GM06990 (cell line): Measurements from ENCODE around the gene PITPNM2.

ENCODE experiments used
- DNase-seq: peaks from one replicate; pipeline ENCODE4 v3.0.0-alpha.2; 2011; ENCODE audit not compliant: insufficient read length; ENCODE audit errors: extremely low read depth
- H3K27me3 ChIP-seq: replicated peaks from 2 replicates; pipeline ENCODE4 v1.6.0; 2011; ENCODE audit warnings: low read length; ENCODE audit not compliant: control insufficient read depth, insufficient read depth
- H3K36me3 ChIP-seq: 2 replicates; pipeline ENCODE4 v1.5.1; 2011; ENCODE audit warnings: low read length; ENCODE audit not compliant: control insufficient read depth, insufficient read depth
- H3K4me3 ChIP-seq: replicated peaks from 2 replicates; pipeline ENCODE4 v1.5.1; 2011; ENCODE audit warnings: low read depth, mild to moderate bottlenecking, control low read depth, low read length
- TF ChIP-seq, protein P1 (sequence below): IDR thresholded peaks from 2 replicates; pipeline ENCODE4 v1.5.1; 2011; ENCODE audit warnings: low read length, control low read depth, mild to moderate bottlenecking, inconsistent platforms; ENCODE audit not compliant: insufficient read depth, poor library complexity, severe bottlenecking

Gene PITPNM2

DNA sequence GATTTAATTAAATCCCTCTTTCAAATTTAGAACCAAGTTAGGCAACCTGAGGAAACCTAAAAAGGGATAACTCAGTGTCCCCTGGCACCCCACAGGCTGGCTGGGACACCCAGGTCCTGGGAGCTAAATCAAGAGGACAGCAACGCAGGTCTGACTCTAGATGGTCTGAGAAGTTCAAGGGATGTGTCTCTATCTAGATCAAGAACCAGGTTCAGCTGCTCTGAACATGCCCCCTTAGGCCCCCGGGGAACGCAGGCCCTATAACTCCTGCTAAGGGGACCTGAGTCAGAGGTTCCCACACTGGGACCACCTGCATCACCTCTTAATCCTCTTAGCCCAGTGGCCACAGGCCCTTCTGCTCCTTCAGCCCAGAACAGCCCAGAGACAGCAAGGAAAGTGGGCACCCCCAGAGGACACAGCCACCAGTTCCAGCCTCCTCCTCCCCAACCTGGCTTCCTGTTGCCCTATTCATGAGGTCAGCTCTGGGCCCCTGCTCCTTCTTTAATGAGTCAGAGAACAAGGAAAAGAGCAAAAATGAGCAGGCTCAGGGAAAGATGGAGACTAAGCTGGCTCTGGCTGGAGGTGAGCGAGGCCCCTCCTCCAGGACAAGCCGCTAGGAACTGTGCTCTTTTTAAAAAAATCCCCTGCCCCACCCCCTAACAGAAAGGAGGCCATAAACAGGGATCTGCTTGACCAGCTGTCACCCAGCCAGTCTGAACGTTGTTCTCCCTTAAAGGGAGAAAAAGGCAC lies 10.8 kb downstream of the PITPNM2 start:
- TF ChIP-seq, protein P1, sequence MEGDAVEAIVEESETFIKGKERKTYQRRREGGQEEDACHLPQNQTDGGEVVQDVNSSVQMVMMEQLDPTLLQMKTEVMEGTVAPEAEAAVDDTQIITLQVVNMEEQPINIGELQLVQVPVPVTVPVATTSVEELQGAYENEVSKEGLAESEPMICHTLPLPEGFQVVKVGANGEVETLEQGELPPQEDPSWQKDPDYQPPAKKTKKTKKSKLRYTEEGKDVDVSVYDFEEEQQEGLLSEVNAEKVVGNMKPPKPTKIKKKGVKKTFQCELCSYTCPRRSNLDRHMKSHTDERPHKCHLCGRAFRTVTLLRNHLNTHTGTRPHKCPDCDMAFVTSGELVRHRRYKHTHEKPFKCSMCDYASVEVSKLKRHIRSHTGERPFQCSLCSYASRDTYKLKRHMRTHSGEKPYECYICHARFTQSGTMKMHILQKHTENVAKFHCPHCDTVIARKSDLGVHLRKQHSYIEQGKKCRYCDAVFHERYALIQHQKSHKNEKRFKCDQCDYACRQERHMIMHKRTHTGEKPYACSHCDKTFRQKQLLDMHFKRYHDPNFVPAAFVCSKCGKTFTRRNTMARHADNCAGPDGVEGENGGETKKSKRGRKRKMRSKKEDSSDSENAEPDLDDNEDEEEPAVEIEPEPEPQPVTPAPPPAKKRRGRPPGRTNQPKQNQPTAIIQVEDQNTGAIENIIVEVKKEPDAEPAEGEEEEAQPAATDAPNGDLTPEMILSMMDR: no peak
- Histone ChIP-seq H3K4me3 (no peak overlapping the region), H3K27me3 (no peaks in the 10 kb centered on the region), H3K36me3 (no peaks in the 10 kb centered on the region)
- no peak for DNase-seq

- Histone ChIP-seq H3K27me3 (no peaks in the 10 kb centered on the region), H3K4me3 (no peak overlapping the region), H3K36me3 (no peaks in the 10 kb centered on the region)
- TF ChIP-seq, protein P1: no peak
- no peak for DNase-seq
These were observed 15.2 kb downstream of the PITPNM2 start for GRCh38 chr12:123135688-123136087.

DNA sequence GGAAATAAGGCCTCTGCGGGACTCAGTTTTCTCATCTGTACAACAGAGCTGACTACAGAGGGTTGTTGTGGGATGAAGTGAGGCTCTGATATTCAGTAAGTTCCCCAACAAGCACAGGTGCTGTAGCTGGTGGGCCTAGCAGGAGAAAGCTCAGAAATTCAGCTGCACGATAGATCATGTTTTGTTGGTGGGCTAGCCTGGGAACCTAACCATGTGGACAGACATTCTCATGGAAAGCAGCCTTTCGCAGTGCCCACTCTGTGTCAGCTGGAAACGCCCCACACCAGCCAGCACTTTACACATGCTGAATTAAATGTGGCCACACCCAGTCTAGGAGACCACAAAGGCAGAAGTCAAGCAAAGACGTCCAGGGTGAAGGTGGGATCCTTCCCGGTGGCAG lies 16.1 kb downstream of the PITPNM2 start:
- TF ChIP-seq, protein P1: no peak
- Histone ChIP-seq H3K4me3 (no peak overlapping the region), H3K36me3 (no peaks in the 10 kb centered on the region), H3K27me3 (no peaks in the 10 kb centered on the region)
- DNase-seq: no peak

DNA sequence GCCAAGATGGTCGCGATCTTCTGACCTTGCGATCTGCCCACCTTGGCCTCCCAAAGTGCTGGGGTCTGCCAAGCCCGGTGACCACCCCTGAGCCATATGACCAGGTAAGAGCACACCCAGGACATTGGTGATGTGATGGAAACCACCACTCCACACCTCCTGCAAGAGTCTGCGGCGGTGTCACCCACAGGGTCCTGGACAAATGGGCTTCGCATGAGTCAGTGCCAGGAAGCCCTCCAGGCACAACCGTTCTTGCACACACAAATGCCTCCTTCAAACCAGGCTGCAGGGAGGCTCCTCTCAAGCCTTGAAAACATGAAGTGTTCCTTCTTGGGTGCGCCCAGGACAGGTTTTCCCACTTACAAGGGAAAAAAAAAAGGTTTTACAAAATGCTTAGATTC lies 16.6 kb downstream of the PITPNM2 start:
- TF ChIP-seq, protein P1: no peak
- H3K4me3 ChIP-seq: no peak overlapping the region
- no peaks in the 10 kb centered on the region for H3K27me3 ChIP-seq
- no peak for DNase-seq
- no peaks in the 10 kb centered on the region for H3K36me3 ChIP-seq

DNA sequence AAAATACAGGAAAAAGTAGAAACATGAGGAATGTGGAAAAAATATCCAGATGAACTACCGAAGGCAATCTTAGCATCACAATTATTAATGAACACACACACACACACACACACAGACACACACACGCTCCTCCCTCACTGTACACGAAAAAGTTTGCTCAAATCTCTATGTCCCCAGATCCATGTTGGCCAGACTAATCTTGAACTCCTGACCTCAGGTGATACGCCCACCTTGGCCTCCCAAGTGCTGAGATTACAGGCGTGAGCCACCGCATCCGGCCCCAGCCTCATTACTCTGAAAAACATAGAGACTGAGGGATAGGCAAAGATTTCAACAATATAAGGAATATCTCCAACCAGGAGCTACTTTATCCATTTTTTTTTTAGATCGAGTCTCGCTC lies 17.2 kb downstream of the PITPNM2 start:
- no peak overlapping the region for H3K4me3 ChIP-seq
- no peaks in the 10 kb centered on the region for H3K36me3 ChIP-seq
- TF ChIP-seq, protein P1: no peak

More for the DNA sequence above, 17.2 kb downstream of the PITPNM2 start:
- H3K27me3 ChIP-seq: no peaks in the 10 kb centered on the region
- no peak for DNase-seq
